Activated naive CD4-positive, alpha-beta T cell treated with anti-CD3 and anti-CD28 coated beads, Interleukin-2, amount 50 U/mL, for 72 hours (primary cell): ENCODE results near the gene CD200R1. TPM values are rescaled to one million over a fixed set of nuclear protein-coding genes. Genes with fewer than 3 reads are reported as not detected.
"Not testable (repeated sequence)": the region's sequence is repeated elsewhere in the genome, so short reads cannot be mapped to it uniquely, and the experiment has no call there.

Experiments used
- ATAC-seq, 2 donors: fragments of 150-1000 bp; cut with Tn5 transposase; 2 replicates each; pipeline ENCODE4 v1.10.0; 2021; ENCODE audit warnings: mild to moderate bottlenecking in 2 of 2, moderate library complexity in 2 of 2
- DNase-seq, 2 donors: peaks; one replicate each; pipeline ENCODE4 v3.0.0; 2021 to 2022; ENCODE audit warnings: low spot score in 2 of 2
- H3K27ac Mint-ChIP-seq, 2 donors: one replicate each; pipeline ENCODE4 v1.8.0; 2022; ENCODE audit warnings: mild to moderate bottlenecking in 2 of 2, mixed read lengths in 2 of 2
- H3K36me3 Mint-ChIP-seq, 2 donors: one replicate each; pipeline ENCODE4 v1.8.0; 2022; ENCODE audit warnings: mixed read lengths in 2 of 2
- H3K9me3 Mint-ChIP-seq, 2 donors: one replicate each; pipeline ENCODE4 v1.8.0; 2022; ENCODE audit warnings: mixed read lengths in 2 of 2
- total RNA-seq, 2 donors: library from RNA; stranded (reverse); gene quantifications; one replicate each; pipeline ENCODE4 v1.2.3, GENCODE V29; 2022

CD200R1 gene
- total RNA-seq, 2 donors from 2014 or later = 2.4 to 3.5 TPM

GRCh38 chr3:112931736-112932521 lies 43.0 kb downstream of the CD200R1 start:
- peak overlapping the region; percentile 59 to 75 for H3K27ac Mint-ChIP-seq

DNA sequence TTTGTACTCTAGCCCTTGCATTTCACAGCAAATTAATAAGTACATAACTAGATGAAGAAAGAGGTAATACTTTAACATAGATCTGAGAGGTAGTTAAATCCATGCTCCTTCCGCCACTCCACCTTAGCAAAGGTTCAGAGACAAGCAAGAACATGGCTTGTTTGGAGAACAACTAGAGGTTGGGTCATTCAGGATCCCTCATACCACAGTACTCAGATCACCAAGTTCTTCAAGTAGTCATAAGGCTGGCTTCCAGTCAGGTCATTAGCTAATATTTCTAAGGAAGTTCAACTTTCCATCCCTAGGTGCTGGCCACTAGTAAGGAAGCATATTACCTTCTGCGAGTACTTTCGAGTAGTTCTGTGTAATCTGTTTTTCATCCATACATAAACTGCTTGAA lies 44.1 kb downstream of the CD200R1 start:
- H3K27ac Mint-ChIP-seq = no peak overlapping the region
- H3K36me3 Mint-ChIP-seq = peaks cover 0 to 12% of the 10 kb centered on the region in 2 donors
- no peak for DNase-seq
- ATAC-seq = no peak
- H3K9me3 Mint-ChIP-seq = peaks cover 4 to 5% of the 10 kb centered on the region in 2 donors

More at GRCh38 chr3:112931736-112932521, 43.0 kb downstream of the CD200R1 start:
- DNase-seq (no peak), ATAC-seq (no peak)
- Mint-ChIP-seq H3K36me3 (peaks cover 7 to 24% of the 10 kb centered on the region in 2 donors), H3K9me3 (peaks cover 4 to 10% of the 10 kb centered on the region in 2 donors)

- no peaks in the 10 kb centered on the region for H3K9me3 Mint-ChIP-seq
- H3K36me3 Mint-ChIP-seq = no peaks in the 10 kb centered on the region
- H3K27ac Mint-ChIP-seq = no peak overlapping the region
- ATAC-seq = no peak
- DNase-seq = no peak
Measured at GRCh38 chr3:112925969-112926368, 48.9 kb downstream of the CD200R1 start.

- Mint-ChIP-seq H3K9me3 (no peaks in the 10 kb centered on the region), H3K27ac (no peak overlapping the region), H3K36me3 (no peaks in the 10 kb centered on the region)
- DNase-seq (no peak), ATAC-seq (no peak)
Measured at GRCh38 chr3:112925560-112925959, 49.3 kb downstream of the CD200R1 start.

DNA sequence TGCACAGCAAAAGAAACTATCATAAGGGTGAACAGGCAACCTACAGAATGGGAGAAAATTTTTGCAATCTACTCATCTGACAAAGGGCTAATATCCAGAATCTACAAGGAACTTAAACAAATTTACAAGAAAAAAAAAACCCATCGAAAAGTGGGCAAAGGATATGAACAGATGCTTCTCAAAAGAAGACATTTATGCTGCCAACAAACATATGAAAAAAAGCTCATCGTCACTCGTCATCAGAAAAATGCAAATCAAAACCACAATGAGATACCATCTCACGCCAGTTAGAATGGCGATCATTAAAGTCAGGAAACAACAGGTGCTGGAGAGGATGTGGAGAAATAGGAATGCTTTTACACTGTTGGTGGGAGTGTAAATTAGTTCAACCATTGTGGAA lies 55.4 kb downstream of the CD200R1 start:
- Mint-ChIP-seq H3K36me3 (peaks cover 40 to 44% of the 10 kb centered on the region in 2 donors), H3K9me3 (peaks cover 17 to 20% of the 10 kb centered on the region in 2 donors)
- not testable (repeated sequence) for H3K27ac Mint-ChIP-seq, DNase-seq, ATAC-seq

DNA sequence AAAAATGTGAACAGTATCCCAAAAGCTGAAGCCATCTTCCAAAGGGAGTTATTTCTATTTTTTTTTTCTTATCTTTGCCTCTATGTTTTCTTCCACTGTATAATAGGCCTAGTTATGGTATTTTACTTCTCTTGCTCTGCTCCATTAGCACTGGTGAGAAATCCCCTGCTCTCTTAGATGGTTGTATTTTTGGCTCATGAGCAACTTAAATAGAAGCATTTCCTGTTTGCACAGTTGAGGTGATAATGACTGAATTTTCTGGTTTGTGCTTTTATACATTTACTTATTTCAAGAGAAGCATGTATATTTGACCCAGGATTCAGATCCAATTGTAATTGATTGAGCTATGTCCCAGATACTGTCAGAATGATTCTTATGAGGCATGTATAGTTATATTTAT lies 66.7 kb downstream of the CD200R1 start:
- ATAC-seq (no peak), DNase-seq (no peak)
- Mint-ChIP-seq H3K36me3 (peaks cover 26 to 39% of the 10 kb centered on the region in 2 donors), H3K27ac (no peak overlapping the region), H3K9me3 (peaks cover 6 to 34% of the 10 kb centered on the region in 2 donors)

DNA sequence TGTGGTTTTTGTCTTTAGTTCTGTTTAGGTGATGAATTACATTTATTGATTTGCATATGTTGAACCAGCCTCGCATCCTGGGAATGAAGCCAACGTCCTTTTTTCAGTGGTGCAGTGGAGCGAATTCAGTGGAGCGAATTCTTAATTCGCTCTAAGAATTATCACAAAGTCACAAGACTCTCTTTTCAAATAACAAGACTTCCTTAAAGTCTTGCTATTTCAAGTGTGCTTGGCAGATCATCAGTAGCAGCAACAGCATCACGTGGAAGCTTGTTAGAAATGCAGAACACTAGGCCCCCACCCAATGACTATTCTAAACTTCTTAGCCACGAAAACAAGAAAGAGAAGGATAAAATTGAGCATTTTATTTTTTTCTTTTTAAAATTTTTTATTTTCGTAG lies 70.1 kb downstream of the CD200R1 start:
- H3K36me3 Mint-ChIP-seq = peaks cover 8 to 20% of the 10 kb centered on the region in 2 donors
- peaks cover 4 to 19% of the 10 kb centered on the region in 2 donors for H3K9me3 Mint-ChIP-seq
- ATAC-seq (no peak), DNase-seq (no peak)
- no peak overlapping the region for H3K27ac Mint-ChIP-seq

DNA sequence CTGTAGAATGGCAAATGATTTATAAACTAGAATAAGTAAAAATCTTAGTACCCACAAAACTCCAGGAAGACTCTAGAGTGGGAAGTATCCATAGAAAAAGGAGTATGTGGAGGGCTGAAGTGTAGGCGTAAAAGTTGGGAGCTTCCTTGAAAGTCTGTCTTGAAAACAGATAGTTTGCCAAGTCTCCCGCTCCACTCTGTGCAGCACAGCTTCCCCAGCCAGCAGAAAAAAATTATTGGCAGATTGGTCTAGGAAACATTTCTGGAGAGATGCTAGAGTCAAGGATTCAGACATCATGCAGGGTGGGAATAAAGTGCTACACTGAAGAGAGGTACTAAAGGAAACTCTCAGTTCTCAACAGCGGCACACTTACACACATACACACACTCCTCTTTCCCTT lies 74.8 kb downstream of the CD200R1 start:
- H3K27ac Mint-ChIP-seq = no peak overlapping the region
- ATAC-seq = no peak
- no peak for DNase-seq
- H3K36me3 Mint-ChIP-seq = peaks cover 8 to 19% of the 10 kb centered on the region in 2 donors
- peaks cover 4 to 19% of the 10 kb centered on the region in 2 donors for H3K9me3 Mint-ChIP-seq

- Mint-ChIP-seq H3K36me3 (no peaks in the 10 kb centered on the region), H3K27ac (no peak overlapping the region), H3K9me3 (no peaks in the 10 kb centered on the region)
- ATAC-seq (no peak), DNase-seq (no peak)
Measured at GRCh38 chr3:112897791-112898190, 77.1 kb downstream of the CD200R1 start.

DNA sequence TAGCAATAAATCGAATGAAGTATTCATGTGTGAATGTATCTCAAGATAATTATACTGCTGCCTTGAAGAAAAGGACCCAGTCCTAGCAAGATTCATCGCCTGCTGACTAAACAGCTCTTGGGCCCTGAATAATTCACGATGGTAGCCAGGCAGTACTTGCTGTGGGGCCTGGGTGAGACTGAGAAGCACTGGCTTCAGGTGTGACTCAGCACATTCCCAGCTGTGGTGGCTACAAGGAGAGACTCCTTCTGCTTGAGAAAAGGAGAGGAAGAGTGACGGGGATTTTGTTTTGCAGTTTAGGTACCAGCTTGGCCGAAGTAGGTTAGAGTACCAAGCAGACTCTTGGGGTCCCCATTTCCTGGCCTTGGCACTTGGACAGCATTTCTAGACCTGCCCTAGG lies 80.6 kb downstream of the CD200R1 start:
- peaks cover 0 to 4% of the 10 kb centered on the region in 2 donors for H3K9me3 Mint-ChIP-seq
- H3K27ac Mint-ChIP-seq = no peak overlapping the region
- ATAC-seq = no peak

GRCh38 chr3:112889357-112889756 lies 85.5 kb downstream of the CD200R1 start:
- ATAC-seq (no peak), DNase-seq (no peak)
- Mint-ChIP-seq H3K27ac (no peak overlapping the region), H3K36me3 (no peaks in the 10 kb centered on the region), H3K9me3 (peaks cover 0 to 4% of the 10 kb centered on the region in 2 donors)

More for the DNA sequence above, 80.6 kb downstream of the CD200R1 start:
- H3K36me3 Mint-ChIP-seq = no peaks in the 10 kb centered on the region
- no peak for DNase-seq

GRCh38 chr3:112888381-112889085 lies 86.4 kb downstream of the CD200R1 start:
- no peaks in the 10 kb centered on the region for H3K36me3 Mint-ChIP-seq
- ATAC-seq (no peak), DNase-seq (no peak)
- H3K9me3 Mint-ChIP-seq = peaks cover 0 to 4% of the 10 kb centered on the region in 2 donors
- H3K27ac Mint-ChIP-seq = no peak overlapping the region

- Mint-ChIP-seq H3K9me3 (peaks cover 0 to 9% of the 10 kb centered on the region in 2 donors), H3K36me3 (no peaks in the 10 kb centered on the region), H3K27ac (no peak overlapping the region)
- DNase-seq = no peak
- no peak for ATAC-seq
Measured at GRCh38 chr3:112884678-112885290, 90.1 kb downstream of the CD200R1 start.

GRCh38 chr3:112881891-112882290 lies 93.0 kb downstream of the CD200R1 start:
- no peak for ATAC-seq
- no peak overlapping the region for H3K27ac Mint-ChIP-seq
- no peak for DNase-seq
- H3K9me3 Mint-ChIP-seq = peaks cover 0 to 16% of the 10 kb centered on the region in 2 donors
- no peaks in the 10 kb centered on the region for H3K36me3 Mint-ChIP-seq

DNA sequence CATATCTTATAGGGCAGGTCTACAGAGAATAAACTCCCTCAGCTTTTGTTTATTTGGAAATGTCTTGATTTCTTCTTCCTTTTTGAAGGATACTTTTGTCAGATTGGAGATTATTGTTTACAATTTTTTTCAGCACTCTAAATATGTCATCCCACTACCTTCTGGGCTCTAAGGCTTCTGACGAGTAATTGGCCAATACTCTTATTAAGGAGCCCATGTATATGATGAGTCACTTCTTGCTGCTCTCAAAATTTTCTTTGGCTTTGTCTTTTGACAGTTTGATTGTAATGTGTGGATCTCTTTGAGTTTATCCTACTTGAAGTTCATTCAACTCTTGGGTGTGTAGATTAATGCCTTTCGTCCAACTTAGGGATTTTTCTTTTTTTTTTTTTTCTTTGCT lies 99.3 kb downstream of the CD200R1 start:
- peaks cover 14 to 24% of the 10 kb centered on the region in 2 donors for H3K9me3 Mint-ChIP-seq
- ATAC-seq = no peak
- DNase-seq = no peak
- no peak overlapping the region for H3K27ac Mint-ChIP-seq
- peaks cover 9% of the 10 kb centered on the region in 2 donors for H3K36me3 Mint-ChIP-seq

DNA sequence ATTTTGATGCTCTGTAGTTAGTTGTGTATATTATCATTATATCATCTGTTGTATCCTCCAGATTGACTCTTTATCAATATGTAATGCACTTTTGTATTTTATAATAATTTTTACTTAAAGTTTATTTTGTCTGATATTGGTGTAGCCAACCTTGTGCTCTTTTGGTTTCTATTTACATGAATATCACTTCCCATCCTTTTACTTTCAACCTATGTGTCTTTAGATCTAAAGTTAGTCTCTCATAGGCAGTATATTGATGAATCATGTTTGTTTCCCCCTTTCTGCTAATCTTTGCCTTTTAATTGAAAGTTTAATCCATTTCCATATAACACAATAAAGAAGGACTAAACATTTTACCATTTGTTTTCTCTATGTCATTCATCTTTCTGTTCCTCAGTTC lies 100.2 kb downstream of the CD200R1 start:
- Mint-ChIP-seq H3K36me3 (peaks cover 17 to 18% of the 10 kb centered on the region in 2 donors), H3K27ac (no peak overlapping the region), H3K9me3 (peaks cover 22 to 26% of the 10 kb centered on the region in 2 donors)
- ATAC-seq (no peak), DNase-seq (no peak)

DNA sequence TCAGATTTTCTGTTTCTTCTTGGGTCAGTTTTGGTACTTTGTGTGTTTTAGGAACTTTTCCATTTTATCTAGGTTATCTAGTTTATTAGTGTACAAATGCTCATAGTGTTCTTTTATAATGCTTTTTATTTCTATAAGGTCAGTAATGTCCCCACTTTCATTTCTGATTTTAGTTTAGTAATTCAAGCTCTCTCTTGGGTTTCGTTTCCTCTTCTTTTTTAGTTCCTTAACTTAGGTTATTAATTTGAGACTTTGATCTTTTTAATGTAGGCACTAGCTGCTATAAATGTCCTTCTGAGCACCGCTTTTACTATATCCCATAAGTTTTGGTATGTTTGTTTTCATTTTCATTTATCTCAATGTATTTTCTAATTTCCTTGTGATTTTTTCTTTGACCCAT lies 101.3 kb downstream of the CD200R1 start:
- DNase-seq (no peak), ATAC-seq (no peak)

More for the DNA sequence above, 101.3 kb downstream of the CD200R1 start:
- Mint-ChIP-seq H3K36me3 (peaks cover 20 to 21% of the 10 kb centered on the region in 2 donors), H3K27ac (no peak overlapping the region), H3K9me3 (peaks cover 25 to 27% of the 10 kb centered on the region in 2 donors)
